HepG2 (cell line): ENCODE measurements around the gene MTX2. TPM values are rescaled to one million over a fixed set of nuclear protein-coding genes. Genes with fewer than 3 reads are reported as not detected.

ENCODE experiments used
- ATAC-seq: fragments of 200-7000 bp; cut with Tn5 transposase; 3 replicates; pipeline ENCODE4 v1.9.1; 2020; ENCODE audit warnings: mild to moderate bottlenecking, moderate library complexity
- BruUV-seq: library from RNA; stranded (reverse); fragments of 400-500 nt; replicated peaks from 2 replicates; lab custom pipeline; 2021; lab: Mats Ljungman, UMichigan
- CTCF ChIA-PET: fragments of 300-600 bp; formaldehyde crosslinking; extraction: SDS; loops from one replicate; lab custom pipeline; 2021; ENCODE audit warnings: low total read pairs, inconsistent platforms, low intra/inter-chr PET ratio; lab: Yijun Ruan, JAX
- POLR2A ChIA-PET: fragments of 350-600 bp; sonication (Branson Sonifier 250); formaldehyde crosslinking; loops from one replicate; lab custom pipeline; 2020; ENCODE audit warnings: antibody characterized with exemption, inconsistent platforms; lab: Yijun Ruan, JAX
- DNase-seq: peaks from one replicate; pipeline ENCODE4 v3.0.0-alpha.2; 2015; ENCODE audit warnings: low spot score
- FAIRE-seq: peaks from 3 replicates; lab custom pipeline; 2011; peaks lifted over from hg19 to GRCh38; lab: Jason Lieb, UNC
- H2AFZ ChIP-seq: one replicate; pipeline ENCODE4 v1.6.1; 2011; ENCODE audit warnings: low read length, inconsistent platforms
- H3K27ac ChIP-seq: fragments of 300-600 bp; 3 replicates; pipeline ENCODE4 v1.8.0; 2011; ENCODE audit warnings: mixed run types, mild to moderate bottlenecking, mixed read lengths, low read length, inconsistent platforms; ENCODE audit not compliant: insufficient read depth; ENCODE audit errors: extremely low read length
- H3K27me3 ChIP-seq, 2 experiments: fragments of 200-600 bp in 1 of 2; 2 replicates in 1 of 2; 3 replicates in 1 of 2; pipeline versions ENCODE4 v1.6.0 to v1.8.0; 2011; ENCODE audit warnings: low read length in 2 of 2, mild to moderate bottlenecking in 2 of 2, moderate library complexity in 2 of 2, inconsistent platforms in 1 of 2; ENCODE audit not compliant: insufficient read depth in 2 of 2, control insufficient read depth in 1 of 2
- H3K36me3 ChIP-seq, 2 experiments: fragments of 200-600 bp in 1 of 2; replicated peaks in 1 of 2; 2 replicates in 1 of 2; 3 replicates in 1 of 2; pipeline versions ENCODE4 v1.5.1 to v1.8.0; 2011; ENCODE audit warnings: low read length in 2 of 2, inconsistent platforms in 1 of 2; ENCODE audit not compliant: insufficient read depth in 2 of 2, control insufficient read depth in 1 of 2
- H3K4me1 ChIP-seq: 2 replicates; pipeline ENCODE4 v1.5.1; 2012; ENCODE audit warnings: low read length, inconsistent platforms; ENCODE audit not compliant: insufficient read depth
- H3K4me2 ChIP-seq: 2 replicates; pipeline ENCODE4 v1.6.0; 2011; ENCODE audit warnings: low read depth, low read length, inconsistent platforms
- H3K4me3 ChIP-seq, 3 experiments: fragments of 200-600 bp in 1 of 3; sonication (generic), shearing (Covaris generic) in 1 of 3; replicated peaks in 1 of 3; 2 replicates each; pipeline ENCODE4 v1.5.1; 2011 to 2016; ENCODE audit warnings: low read length in 3 of 3, inconsistent platforms in 2 of 3, low read depth in 2 of 3, mild to moderate bottlenecking in 2 of 3, control low read depth in 1 of 3, mixed read lengths in 1 of 3; ENCODE audit not compliant: insufficient read depth in 1 of 3
- H3K79me2 ChIP-seq: one replicate; pipeline ENCODE4 v1.6.1; 2011; ENCODE audit warnings: low read length, inconsistent platforms; ENCODE audit not compliant: insufficient read depth
- H3K9ac ChIP-seq: 2 replicates; pipeline ENCODE4 v1.6.0; 2011; ENCODE audit warnings: mild to moderate bottlenecking, low read depth, low read length, inconsistent platforms; ENCODE audit not compliant: insufficient read depth
- H3K9me3 ChIP-seq: 2 replicates; pipeline ENCODE4 v1.5.1; 2012; ENCODE audit warnings: mild to moderate bottlenecking, low read length
- H4K20me1 ChIP-seq: 2 replicates; pipeline ENCODE4 v1.6.0; 2011; ENCODE audit warnings: inconsistent platforms, mild to moderate bottlenecking, low read length, moderate library complexity; ENCODE audit not compliant: insufficient read depth
- ATAD3A ChIP-seq: sonication (generic); formaldehyde crosslinking; IDR thresholded peaks from 2 replicates; pipeline ENCODE4 v1.4.0; 2020; ENCODE audit warnings: missing genetic modification reagents
- GATAD1 ChIP-seq: IDR thresholded peaks from 2 replicates; pipeline ENCODE4 v1.6.1; 2016; ENCODE audit warnings: missing genetic modification reagents, missing compliant biosample characterization
- HMGXB3 ChIP-seq: sonication (generic); formaldehyde crosslinking; IDR thresholded peaks from 2 replicates; pipeline ENCODE4 v1.4.0; 2020; ENCODE audit warnings: missing genetic modification reagents, borderline replicate concordance
- HOXD1 ChIP-seq: sonication (generic); formaldehyde crosslinking; IDR thresholded peaks from 2 replicates; pipeline ENCODE4 v1.5.0; 2020; ENCODE audit warnings: missing genetic modification reagents
- SKI ChIP-seq: fragments of 450-650 bp; IDR thresholded peaks from one replicate; pipeline ENCODE4 v1.6.1; 2018; ENCODE audit warnings: mild to moderate bottlenecking; ENCODE audit not compliant: partially characterized antibody
- TARDBP ChIP-seq: sonication (generic); formaldehyde crosslinking; IDR thresholded peaks from 2 replicates; pipeline ENCODE4 v1.8.0; 2022; ENCODE audit warnings: mild to moderate bottlenecking, missing genetic modification reagents
- ZBTB39 ChIP-seq: sonication (generic); formaldehyde crosslinking; IDR thresholded peaks from 2 replicates; pipeline ENCODE4 v1.5.0; 2020; ENCODE audit warnings: missing genetic modification reagents
- ZNF616 ChIP-seq: sonication (generic); formaldehyde crosslinking; IDR thresholded peaks from 2 replicates; pipeline ENCODE4 v1.5.0; 2020; ENCODE audit warnings: low read depth, mild to moderate bottlenecking, missing genetic modification reagents
- WGBS: methylation state at CpG from one replicate; pipeline ENCODE4 v1.1.6; 2017; ENCODE audit warnings: low lambda C conversion rate; 5-methylcytosine and 5-hydroxymethylcytosine counted together
- in situ Hi-C: cut with HindIII; loops from 2 replicates; pipeline ENCODE4 v1.10.0; 2017; ENCODE audit warnings: low pct_unique_long_range_greater_than_20kb; ENCODE audit not compliant: extremely low pct_ligation_motif_present
- intact Hi-C: fragments of 100-400 bp; cut with micrococcal nuclease; formaldehyde crosslinking; loops from one replicate; pipeline ENCODE4 v1.10.0; 2022; ENCODE audit not compliant: unreplicated experiment
- polyA plus RNA-seq, 8 experiments: library from polyadenylated mRNA; depleted of rRNA in 3 of 8; stranded (reverse) in 7 of 8; unstranded in 1 of 8; fragments of >200 nt; fragmentation: Illumina TruSeq in 4 of 8; extraction: Trizol in 4 of 8; gene quantifications; 2 replicates each; pipeline versions ENCODE4 v1.2.1 to v1.2.3, GENCODE V29; 2011 to 2016; ENCODE audit warnings: low read depth in 4 of 8, missing spikeins in 1 of 8, mixed read lengths in 1 of 8; ENCODE audit not compliant: insufficient read depth in 1 of 8
- total RNA-seq, 5 experiments: library from RNA; depleted of rRNA; stranded (reverse); fragments of >200 nt; fragmentation: Illumina TruSeq; extraction: Trizol; gene quantifications; 2 replicates each; pipeline ENCODE4 v1.2.3, GENCODE V29; 2016; ENCODE audit warnings: low read depth in 1 of 5

Gene MTX2
- total and polyA plus RNA-seq, 2 of the 13 experiments (the other 11 are each of a cell fraction or from before 2014, with no cell fraction given) = 58.1 to 75.7 TPM

GRCh38 chr2:176280867-176281658, 11.8 kb downstream of the MTX2 start (continued):
- no peak for TF ChIP-seq HMGXB3 (CRISPR knock-in tag)
- TF ChIP-seq GATAD1 (CRISPR knock-in tag) = no peak
- TF ChIP-seq HOXD1 (CRISPR knock-in tag) = no peak
- no peak for TF ChIP-seq SKI

- no peak overlapping the region for H3K4me3 ChIP-seq
- in situ Hi-C loops = no loop called here
- DNase-seq (no peak), ATAC-seq (no peak), FAIRE-seq (no peak)
- CTCF ChIA-PET = no interaction called here
- peaks cover 14% of the 10 kb centered on the region; the same call in 1 of the 2 replicates for H4K20me1 ChIP-seq
- BruUV-seq = no TSS peak
- H3K79me2 ChIP-seq = peaks cover 75% of the 10 kb centered on the region
- no peak overlapping the region for H3K27ac ChIP-seq
- H3K4me2 ChIP-seq = no peak overlapping the region
- H3K4me1 ChIP-seq = peaks cover 12% of the 10 kb centered on the region
- no peaks in the 10 kb centered on the region for H3K27me3 ChIP-seq
- intact Hi-C loops = no loop called here
- POLR2A ChIA-PET = no interaction called here
- no peak overlapping the region for H3K9ac ChIP-seq
- WGBS = 100% methylated on average over 1 of the region's 1 CpG
- no peaks in the 10 kb centered on the region; a peak in 1 of 5 replicates for H3K36me3 ChIP-seq
- TF ChIP-seq ATAD3A (CRISPR knock-in tag) = no peak
- no peak for TF ChIP-seq TARDBP (CRISPR knock-in tag)
- no peak for TF ChIP-seq ZNF616
- no peak for TF ChIP-seq ZBTB39 (CRISPR knock-in tag)
- H3K9me3 ChIP-seq = no peaks in the 10 kb centered on the region
- no peak overlapping the region for H2AFZ ChIP-seq
Measured at GRCh38 chr2:176283291-176284068, 14.2 kb downstream of the MTX2 start.
